GM12878 (cell line): ENCODE data around the gene XPOT. TPM values are rescaled to one million over a fixed set of nuclear protein-coding genes. Genes with fewer than 3 reads are reported as not detected.

ENCODE experiments used
- ATAC-seq: fragments of 200-7000 bp; cut with Tn5 transposase; 3 replicates; pipeline ENCODE4 v1.9.1; 2020; ENCODE audit warnings: mild to moderate bottlenecking, moderate library complexity
- BruUV-seq: library from RNA; stranded (reverse); fragments of 400-500 nt; replicated peaks from 2 replicates; lab custom pipeline; 2021; lab: Mats Ljungman, UMichigan
- CTCF ChIA-PET: fragments of 300-600 bp; sonication (Branson Sonifier 250); formaldehyde crosslinking; extraction: SDS; loops from one replicate; lab custom pipeline; 2021; ENCODE audit warnings: inconsistent platforms; lab: Yijun Ruan, JAX
- POLR2A ChIA-PET: fragments of 350-600 bp; formaldehyde crosslinking; extraction: SDS; loops from one replicate; lab custom pipeline; 2021; ENCODE audit warnings: inconsistent platforms; lab: Charles Lee
- RAD21 ChIA-PET: fragments of 300-600 bp; sonication (Branson Sonifier 250); formaldehyde crosslinking; loops from one replicate; lab custom pipeline; 2023; ENCODE audit warnings: antibody characterized with exemption; ENCODE audit not compliant: unreplicated experiment; lab: Charles Lee
- SMC1A ChIA-PET: fragments of 300-600 bp; sonication (Branson Sonifier 250); formaldehyde crosslinking; loops from one replicate; lab custom pipeline; 2023; ENCODE audit not compliant: unreplicated experiment, uncharacterized antibody; lab: Charles Lee
- DNase-seq: peaks from one replicate; pipeline ENCODE4 v3.0.0-alpha.2; 2011; ENCODE audit warnings: low read depth, low spot score
- FAIRE-seq: peaks from 3 replicates; lab custom pipeline; 2011; peaks lifted over from hg19 to GRCh38; lab: Jason Lieb, UNC
- H2AFZ ChIP-seq: 2 replicates; pipeline ENCODE4 v1.6.0; 2011; ENCODE audit warnings: low read depth, low read length, control low read depth; ENCODE audit not compliant: control insufficient read depth
- H3K27ac ChIP-seq: 2 replicates; pipeline ENCODE4 v1.5.1; 2011; ENCODE audit warnings: control low read depth; ENCODE audit not compliant: control insufficient read depth, insufficient read depth
- H3K27me3 ChIP-seq, 2 experiments: replicated peaks in 1 of 2; 2 replicates each; pipeline versions ENCODE4 v1.6.0 to v1.6.1; 2011; ENCODE audit warnings: low read length in 1 of 2; ENCODE audit not compliant: control insufficient read depth in 2 of 2, insufficient read depth in 2 of 2
- H3K36me3 ChIP-seq, 2 experiments: 2 replicates each; pipeline ENCODE4 v1.5.1; 2011; ENCODE audit warnings: low read length in 1 of 2; ENCODE audit not compliant: control insufficient read depth in 2 of 2, insufficient read depth in 2 of 2
- H3K4me1 ChIP-seq: 2 replicates; pipeline ENCODE4 v1.6.1; 2011; ENCODE audit warnings: mild to moderate bottlenecking, low read length, moderate library complexity, mixed read lengths; ENCODE audit not compliant: control insufficient read depth, insufficient read depth
- H3K4me2 ChIP-seq: 2 replicates; pipeline ENCODE4 v1.6.0; 2011; ENCODE audit warnings: control low read depth; ENCODE audit not compliant: control insufficient read depth, insufficient read depth
- H3K4me3 ChIP-seq: fragments of 200-600 bp; sonication (generic); 2 replicates; pipeline ENCODE4 v1.5.1; 2016
- H3K79me2 ChIP-seq: 2 replicates; pipeline ENCODE4 v1.6.0; 2011; ENCODE audit warnings: low read length; ENCODE audit not compliant: control insufficient read depth, insufficient read depth
- H3K9ac ChIP-seq: 2 replicates; pipeline ENCODE4 v1.8.0; 2011; ENCODE audit warnings: low read length, control low read depth, mixed read lengths; ENCODE audit not compliant: control insufficient read depth, insufficient read depth
- H3K9me3 ChIP-seq: replicated peaks from 3 replicates; pipeline ENCODE4 v1.5.1; 2011; ENCODE audit warnings: mild to moderate bottlenecking, low read length; ENCODE audit not compliant: control insufficient read depth, insufficient read depth
- H4K20me1 ChIP-seq: 2 replicates; pipeline ENCODE4 v1.6.0; 2011; ENCODE audit not compliant: control insufficient read depth, insufficient read depth
- CBX5 ChIP-seq: sonication (generic); IDR thresholded peaks from 2 replicates; pipeline ENCODE4 v1.6.1; 2016; ENCODE audit warnings: low read depth, moderate library complexity, mild to moderate bottlenecking, inconsistent platforms
- CHD2 ChIP-seq: IDR thresholded peaks from 2 replicates; pipeline ENCODE4 v1.6.1; 2011; ENCODE audit warnings: low read depth, low read length, improper control_type of control experiment, borderline replicate concordance
- RB1 ChIP-seq: fragments of 450-650 bp; formaldehyde crosslinking; IDR thresholded peaks from 2 replicates; pipeline ENCODE4 v1.6.1; 2017; ENCODE audit warnings: mild to moderate bottlenecking, borderline replicate concordance
- RCOR1 ChIP-seq: conservative IDR thresholded peaks from 2 replicates; pipeline ENCODE4 v1.6.1; 2012; ENCODE audit warnings: low read depth, low read length, improper control_type of control experiment
- SUPT20H ChIP-seq: IDR thresholded peaks from 2 replicates; pipeline ENCODE4 v1.6.1; 2011; ENCODE audit warnings: low read depth, mild to moderate bottlenecking, low read length, moderate library complexity, borderline replicate concordance; ENCODE audit not compliant: control insufficient read depth
- WGBS: methylation state at CpG from one replicate; pipeline ENCODE4 v1.1.6; 2016; ENCODE audit warnings: low lambda C conversion rate; ENCODE audit not compliant: insufficient replicate concordance, insufficient coverage; ENCODE audit errors: missing lambda C conversion rate; 5-methylcytosine and 5-hydroxymethylcytosine counted together
- in situ Hi-C: fragments of 300-500 bp; cut with MboI; formaldehyde crosslinking; loops from 9 replicates; pipeline ENCODE4 v1.14.3; 2018; ENCODE audit warnings: mixed read lengths
- intact Hi-C: fragments of 100-400 bp; cut with micrococcal nuclease; formaldehyde crosslinking; loops from one replicate; pipeline ENCODE4 v1.14.2; 2022; ENCODE audit not compliant: unreplicated experiment
- polyA plus RNA-seq, 11 experiments: library from polyadenylated mRNA; depleted of rRNA in 4 of 11; unstranded in 6 of 11; stranded (reverse) in 5 of 11; fragments of >200 nt; fragmentation: Nextera tagmentation in 4 of 11; fragmentation: Illumina TruSeq in 1 of 11; extraction: Ambion mirVana in 4 of 11; extraction: Trizol in 1 of 11; gene quantifications; 1 replicate in 1 of 11; 2 replicates in 10 of 11; pipeline versions ENCODE4 v1.2.1 to v1.2.3, GENCODE V29; 2011 to 2016; ENCODE audit warnings: inconsistent platforms in 2 of 11, missing spikeins in 2 of 11, low read depth in 1 of 11
- total RNA-seq, 4 experiments: library from RNA; depleted of rRNA in 3 of 4; stranded (reverse); fragments of >200 nt in 3 of 4; fragmentation: Illumina TruSeq in 1 of 4; extraction: Trizol in 1 of 4; gene quantifications; 2 replicates each; pipeline versions ENCODE4 v1.2.1 to v1.2.3, GENCODE V29; 2013 to 2021
- TF ChIP-seq, protein P1 (sequence below): fragments of 450-650 bp; formaldehyde crosslinking; IDR thresholded peaks from 2 replicates; pipeline ENCODE4 v1.5.0; 2022; ENCODE audit warnings: mild to moderate bottlenecking, missing genetic modification characterization
- TF ChIP-seq, protein P2 (sequence below): fragments of 450-650 bp; IDR thresholded peaks from 2 replicates; pipeline ENCODE4 v1.6.1; 2018; ENCODE audit warnings: mild to moderate bottlenecking, low read depth, moderate library complexity; ENCODE audit not compliant: partially characterized antibody

Gene XPOT
- total and polyA plus RNA-seq, 10 of the 15 experiments (the other 5 are each of a cell fraction or from before 2014, with no cell fraction given), result 11.9 to 66.3 (median 54.7) TPM

DNA sequence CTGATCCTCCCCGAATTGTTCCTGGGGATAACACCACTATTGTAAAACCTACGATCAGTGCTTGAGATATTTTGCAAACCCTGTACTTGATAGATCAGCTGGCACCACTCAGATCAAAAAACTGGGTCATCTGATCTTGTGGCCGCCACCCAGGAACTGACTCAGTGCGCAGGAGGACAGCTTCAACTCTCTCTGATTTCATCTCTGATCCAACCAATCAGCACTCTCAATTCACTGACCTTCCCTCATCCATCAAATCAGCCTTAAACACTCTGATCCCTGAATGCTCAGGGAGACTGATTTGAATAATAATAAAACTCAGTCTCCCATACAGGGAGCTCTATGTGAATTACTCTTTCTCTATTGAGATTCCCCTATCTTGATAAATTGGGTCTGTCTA is 4.2 kb upstream of the XPOT start:
- 34% methylated on average over 4 of the region's 4 CpGs for WGBS
- ATAC-seq (no peak), FAIRE-seq (no peak), DNase-seq (no peak)
- no peak for TF ChIP-seq CBX5
- TF ChIP-seq, protein P1, sequence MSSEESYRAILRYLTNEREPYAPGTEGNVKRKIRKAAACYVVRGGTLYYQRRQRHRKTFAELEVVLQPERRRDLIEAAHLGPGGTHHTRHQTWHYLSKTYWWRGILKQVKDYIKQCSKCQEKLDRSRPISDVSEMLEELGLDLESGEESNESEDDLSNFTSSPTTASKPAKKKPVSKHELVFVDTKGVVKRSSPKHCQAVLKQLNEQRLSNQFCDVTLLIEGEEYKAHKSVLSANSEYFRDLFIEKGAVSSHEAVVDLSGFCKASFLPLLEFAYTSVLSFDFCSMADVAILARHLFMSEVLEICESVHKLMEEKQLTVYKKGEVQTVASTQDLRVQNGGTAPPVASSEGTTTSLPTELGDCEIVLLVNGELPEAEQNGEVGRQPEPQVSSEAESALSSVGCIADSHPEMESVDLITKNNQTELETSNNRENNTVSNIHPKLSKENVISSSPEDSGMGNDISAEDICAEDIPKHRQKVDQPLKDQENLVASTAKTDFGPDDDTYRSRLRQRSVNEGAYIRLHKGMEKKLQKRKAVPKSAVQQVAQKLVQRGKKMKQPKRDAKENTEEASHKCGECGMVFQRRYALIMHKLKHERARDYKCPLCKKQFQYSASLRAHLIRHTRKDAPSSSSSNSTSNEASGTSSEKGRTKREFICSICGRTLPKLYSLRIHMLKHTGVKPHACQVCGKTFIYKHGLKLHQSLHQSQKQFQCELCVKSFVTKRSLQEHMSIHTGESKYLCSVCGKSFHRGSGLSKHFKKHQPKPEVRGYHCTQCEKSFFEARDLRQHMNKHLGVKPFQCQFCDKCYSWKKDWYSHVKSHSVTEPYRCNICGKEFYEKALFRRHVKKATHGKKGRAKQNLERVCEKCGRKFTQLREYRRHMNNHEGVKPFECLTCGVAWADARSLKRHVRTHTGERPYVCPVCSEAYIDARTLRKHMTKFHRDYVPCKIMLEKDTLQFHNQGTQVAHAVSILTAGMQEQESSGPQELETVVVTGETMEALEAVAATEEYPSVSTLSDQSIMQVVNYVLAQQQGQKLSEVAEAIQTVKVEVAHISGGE (CRISPR knock-in tag), result no peak
- ChIA-PET POLR2A (no interaction called here), CTCF (interaction anchor here (1.6 kb wide), 1 partner anchor 11 kb away, joined by 3 read pairs; no protein-coding TSS in a partner anchor), SMC1A (no interaction called here), RAD21 (no interaction called here)
- no peaks in the 10 kb centered on the region for H3K36me3 ChIP-seq
- H3K9me3 ChIP-seq, result no peaks in the 10 kb centered on the region
- no peak overlapping the region for H3K9ac ChIP-seq
- H3K79me2 ChIP-seq, result peaks cover 7% of the 10 kb centered on the region
- H2AFZ ChIP-seq, result no peak overlapping the region
- H3K4me1 ChIP-seq, result no peaks in the 10 kb centered on the region
- H3K27ac ChIP-seq, result no peak overlapping the region
- H3K4me3 ChIP-seq, result no peak overlapping the region
- H3K27me3 ChIP-seq, result no peaks in the 10 kb centered on the region
- in situ Hi-C loops (no loop called here), intact Hi-C loops (loop anchor here (5.0 to 10.0 kb wide), 2 partner anchors 178 to 1765 kb away; partner anchors contain the start of genes KICS2 and TMBIM4)
- H3K4me2 ChIP-seq, result no peak overlapping the region
- no TSS peak for BruUV-seq
- H4K20me1 ChIP-seq, result no peaks in the 10 kb centered on the region

DNA sequence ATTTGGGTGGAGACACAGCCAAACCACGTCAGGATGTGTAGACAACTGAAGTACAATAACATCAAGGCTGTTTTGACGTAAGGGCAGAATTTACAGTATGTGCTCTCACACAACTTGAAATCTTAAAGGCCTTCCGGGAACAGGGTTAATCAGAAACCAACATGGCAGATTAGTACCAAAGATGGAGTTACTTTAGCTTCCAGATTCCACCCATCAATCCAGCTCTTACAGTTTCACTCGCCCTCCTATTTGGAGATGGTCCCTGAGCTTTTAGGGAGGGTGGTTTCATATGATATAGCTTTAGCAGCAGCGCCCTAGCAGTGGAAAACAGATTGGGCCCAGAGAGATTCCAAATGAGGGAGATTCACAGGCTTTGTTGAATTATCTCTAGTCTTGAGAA is 2.0 kb upstream of the XPOT start:
- H3K36me3 ChIP-seq, result no peaks in the 10 kb centered on the region
- H3K4me2 ChIP-seq, result no peak overlapping the region
- no TSS peak for BruUV-seq
- no peaks in the 10 kb centered on the region for H3K27me3 ChIP-seq
- ATAC-seq, result no peak
- intact Hi-C loops, result loop anchor here (5.0 to 10.0 kb wide), 2 partner anchors 180 to 1763 kb away; partner anchors contain the start of genes KICS2 and TMBIM4
- no peak overlapping the region for H3K4me3 ChIP-seq
- H2AFZ ChIP-seq, result no peak overlapping the region
- no peak overlapping the region for H3K9ac ChIP-seq
- DNase-seq, result no peak
- ChIA-PET CTCF (no interaction called here), POLR2A (interaction anchor here (0.6 kb wide), 1 partner anchor 592 kb away, joined by 4 read pairs; no protein-coding TSS in a partner anchor), RAD21 (no interaction called here), SMC1A (no interaction called here)
- no peak for FAIRE-seq
- H3K9me3 ChIP-seq, result no peaks in the 10 kb centered on the region
- peaks cover 4% of the 10 kb centered on the region for H3K4me1 ChIP-seq
- no peak overlapping the region for H3K27ac ChIP-seq
- peaks cover 27% of the 10 kb centered on the region for H3K79me2 ChIP-seq
- no peaks in the 10 kb centered on the region for H4K20me1 ChIP-seq
- TF ChIP-seq CHD2, result no peak
- TF ChIP-seq RB1, result no peak
- TF ChIP-seq, protein P2, sequence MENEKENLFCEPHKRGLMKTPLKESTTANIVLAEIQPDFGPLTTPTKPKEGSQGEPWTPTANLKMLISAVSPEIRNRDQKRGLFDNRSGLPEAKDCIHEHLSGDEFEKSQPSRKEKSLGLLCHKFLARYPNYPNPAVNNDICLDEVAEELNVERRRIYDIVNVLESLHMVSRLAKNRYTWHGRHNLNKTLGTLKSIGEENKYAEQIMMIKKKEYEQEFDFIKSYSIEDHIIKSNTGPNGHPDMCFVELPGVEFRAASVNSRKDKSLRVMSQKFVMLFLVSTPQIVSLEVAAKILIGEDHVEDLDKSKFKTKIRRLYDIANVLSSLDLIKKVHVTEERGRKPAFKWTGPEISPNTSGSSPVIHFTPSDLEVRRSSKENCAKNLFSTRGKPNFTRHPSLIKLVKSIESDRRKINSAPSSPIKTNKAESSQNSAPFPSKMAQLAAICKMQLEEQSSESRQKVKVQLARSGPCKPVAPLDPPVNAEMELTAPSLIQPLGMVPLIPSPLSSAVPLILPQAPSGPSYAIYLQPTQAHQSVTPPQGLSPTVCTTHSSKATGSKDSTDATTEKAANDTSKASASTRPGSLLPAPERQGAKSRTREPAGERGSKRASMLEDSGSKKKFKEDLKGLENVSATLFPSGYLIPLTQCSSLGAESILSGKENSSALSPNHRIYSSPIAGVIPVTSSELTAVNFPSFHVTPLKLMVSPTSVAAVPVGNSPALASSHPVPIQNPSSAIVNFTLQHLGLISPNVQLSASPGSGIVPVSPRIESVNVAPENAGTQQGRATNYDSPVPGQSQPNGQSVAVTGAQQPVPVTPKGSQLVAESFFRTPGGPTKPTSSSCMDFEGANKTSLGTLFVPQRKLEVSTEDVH, result no peak
- TF ChIP-seq SUPT20H, result no peak
- no peak for TF ChIP-seq RCOR1
- WGBS, result 85% methylated on average over 5 of the region's 5 CpGs
- in situ Hi-C loops, result no loop called here
